ENCODE measurements around the gene BLOC1S5. TPM values are rescaled to one million over a fixed set of nuclear protein-coding genes. Genes with fewer than 3 reads are reported as not detected.
A peak's percentile ranks its signal among the peaks of the same experiment; 100 is the strongest.

The BLOC1S5 gene
- total and polyA plus RNA-seq, 9 of the 15 experiments (the other 6 are each of a cell fraction or from before 2014, with no cell fraction given), result 8.5 to 41.0 (median 27.7) TPM

GRCh38 chr6:7975764-7976146, 88.4 kb downstream of the BLOC1S5 start (continued):
- no peak for TF ChIP-seq DDX20 (tag; IDR thresholded peaks at IDR 0.05; ENCODE audit: low read depth)
- TF ChIP-seq ETV5 (CRISPR knock-in tag; IDR thresholded peaks at IDR 0.05; ENCODE audit: low read depth), result no peak
- TF ChIP-seq RFX1 (IDR thresholded peaks at IDR 0.05), result no peak

- CTCF ChIA-PET (ENCODE audit: low intra/inter-chr PET ratio), result interaction anchor here (0.5 to 1.0 kb wide), 2 partner anchors 16 to 84 kb away, joined by 3 to 4 read pairs; no protein-coding TSS in a partner anchor
- H3K9me3 ChIP-seq (replicated peaks; ENCODE audit: control insufficient read depth, insufficient read depth, low read depth, low read length), result no peaks in the 10 kb centered on the region
- no peaks in the 10 kb centered on the region for H3K9me1 ChIP-seq (ENCODE audit: control insufficient read depth, insufficient read depth, low read length)
- peaks cover 7 to 20% of the 10 kb centered on the region in 2 experiments; a peak in 4 of 5 replicates for H3K4me1 ChIP-seq (replicated peaks in 1 of 2; ENCODE audit: control insufficient read depth in 2 of 2, insufficient read depth in 2 of 2, low read length in 2 of 2)
- H3K4me3 ChIP-seq, result no peak overlapping the region
- no TSS peak for BruUV-seq (replicated peaks)
- intact Hi-C loops (cut with micrococcal nuclease), result loop anchor here (1.0 to 5.0 kb wide), 2 partner anchors 63 to 76 kb away; partner anchors contain the start of gene TXNDC5
- no peak overlapping the region; a peak in 1 of 4 replicates for H3K9ac ChIP-seq (ENCODE audit: insufficient read depth in 1 of 2, low read depth in 2 of 2, low read length in 2 of 2)
- POLR2A ChIA-PET, result interaction anchor here (0.6 to 1.4 kb wide), 2 partner anchors 24 to 37 kb away, joined by 3 read pairs; no protein-coding TSS in a partner anchor
- DNase-seq (ENCODE audit: extremely low read depth in 1 of 4, low spot score in 3 of 4) (peak; percentile 67 to 94 (median 81)), ATAC-seq (peak; percentile 97), FAIRE-seq (peak; percentile 99)
- no peaks in the 10 kb centered on the region for H3K36me3 ChIP-seq (ENCODE audit: control insufficient read depth, insufficient read depth, low read length)
- peak overlapping the region; percentile 49 for H3K4me2 ChIP-seq (ENCODE audit: insufficient read depth, low read length)
- WGBS (ENCODE audit: insufficient coverage, low coverage, missing lambda C conversion rate), result 0% methylated on average over 18 of the region's 18 CpGs
- in situ Hi-C loops (cut with MboI), result no loop called here
- H4K20me1 ChIP-seq (replicated peaks; ENCODE audit: control insufficient read depth, insufficient read depth, low read length), result peaks cover 15% of the 10 kb centered on the region; the same call in 1 of the 2 replicates
- H3K27me3 ChIP-seq (ENCODE audit: control insufficient read depth in 2 of 2, insufficient read depth in 2 of 2, low read length in 2 of 2), result peaks cover 8 to 22% of the 10 kb centered on the region in 2 experiments
- H3K27ac ChIP-seq (ENCODE audit: extremely low read depth, low read depth, low read length), result no peak overlapping the region
- H3K79me2 ChIP-seq (ENCODE audit: control insufficient read depth, insufficient read depth, low read length), result no peaks in the 10 kb centered on the region
- H2AFZ ChIP-seq (ENCODE audit: low read depth, low read length), result 0 out of 2 replicates have a peak overlapping the region, but pooled peaks have one; percentile 3
- peak in 1 of 2 experiments; percentile 21; a peak in 1 of 4 replicates for TF ChIP-seq TEAD1 (CRISPR knock-in tag; IDR thresholded peaks at IDR 0.05)
- TF ChIP-seq ERF (CRISPR knock-in tag; IDR thresholded peaks at IDR 0.05), result 0 out of 2 replicates have a peak, but pooled peaks have one; percentile 28
- peak; percentile 81 for TF ChIP-seq L3MBTL2 (IDR thresholded peaks at IDR 0.05)
- TF ChIP-seq PRDM10 (IDR thresholded peaks at IDR 0.05; ENCODE audit: partially characterized antibody), result no peak
- peak; percentile 72 to 79; a peak in 3 of 4 replicates for TF ChIP-seq FOXA3 (CRISPR knock-in tag; conservative IDR thresholded peaks at IDR 0.05 in 1 of 2, IDR thresholded peaks at IDR 0.05 in 1 of 2)
- no peak for TF ChIP-seq KLF1 (tag; IDR thresholded peaks at IDR 0.05)
- TF ChIP-seq TCF7L2 (IDR thresholded peaks at IDR 0.05; ENCODE audit: low read depth, low read length), result no peak
- no peak for TF ChIP-seq RBFOX2 (IDR thresholded peaks at IDR 0.05; ENCODE audit: low read depth, low read length)
- TF ChIP-seq TBL1XR1 (IDR thresholded peaks at IDR 0.05; ENCODE audit: low read length in 2 of 2), result peak; percentile 93 to 99
- no peak for TF ChIP-seq RBBP5 (IDR thresholded peaks at IDR 0.05; ENCODE audit: borderline replicate concordance, insufficient read depth, low read length, poor library complexity, severe bottlenecking)
- TF ChIP-seq, protein P1, sequence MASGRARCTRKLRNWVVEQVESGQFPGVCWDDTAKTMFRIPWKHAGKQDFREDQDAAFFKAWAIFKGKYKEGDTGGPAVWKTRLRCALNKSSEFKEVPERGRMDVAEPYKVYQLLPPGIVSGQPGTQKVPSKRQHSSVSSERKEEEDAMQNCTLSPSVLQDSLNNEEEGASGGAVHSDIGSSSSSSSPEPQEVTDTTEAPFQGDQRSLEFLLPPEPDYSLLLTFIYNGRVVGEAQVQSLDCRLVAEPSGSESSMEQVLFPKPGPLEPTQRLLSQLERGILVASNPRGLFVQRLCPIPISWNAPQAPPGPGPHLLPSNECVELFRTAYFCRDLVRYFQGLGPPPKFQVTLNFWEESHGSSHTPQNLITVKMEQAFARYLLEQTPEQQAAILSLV (tag; IDR thresholded peaks at IDR 0.05), result no peak
- no peak for TF ChIP-seq ZNF239 (CRISPR knock-in tag; IDR thresholded peaks at IDR 0.05)
These were observed 89.0 kb downstream of the BLOC1S5 start for GRCh38 chr6:7974938-7975763.
